T-helper 2 cell treated with Interferon-gamma antibody and Interleukin-4, amounts not matched to agents 5 μg/mL and 100 μg/mL, for 36 hours (primary cell): ENCODE data around the gene SMAD3.
A peak's percentile ranks its signal among the peaks of the same experiment; 100 is the strongest.
"Not testable (repeated sequence)": the region's sequence is repeated elsewhere in the genome, so short reads cannot be mapped to it uniquely, and the experiment has no call there.

Experiments used
- DNase-seq: peaks from one replicate; pipeline ENCODE4 v3.0.0; 2021; ENCODE audit warnings: low spot score
- H3K27ac Mint-ChIP-seq: one replicate; pipeline ENCODE4 v1.8.0; 2021; ENCODE audit warnings: mild to moderate bottlenecking, mixed read lengths
- H3K27me3 Mint-ChIP-seq: one replicate; pipeline ENCODE4 v1.8.0; 2021; ENCODE audit warnings: low read depth, mixed read lengths
- H3K36me3 Mint-ChIP-seq: one replicate; pipeline ENCODE4 v1.8.0; 2021; ENCODE audit warnings: low read depth, mixed read lengths
- H3K4me1 Mint-ChIP-seq: one replicate; pipeline ENCODE4 v1.8.0; 2021; ENCODE audit warnings: low read depth, mixed read lengths
- H3K4me3 Mint-ChIP-seq: one replicate; pipeline ENCODE4 v1.8.0; 2022; ENCODE audit warnings: mild to moderate bottlenecking, moderate library complexity, mixed read lengths
- H3K9me3 Mint-ChIP-seq: one replicate; pipeline ENCODE4 v1.8.0; 2021; ENCODE audit warnings: mixed read lengths

Gene SMAD3

DNA sequence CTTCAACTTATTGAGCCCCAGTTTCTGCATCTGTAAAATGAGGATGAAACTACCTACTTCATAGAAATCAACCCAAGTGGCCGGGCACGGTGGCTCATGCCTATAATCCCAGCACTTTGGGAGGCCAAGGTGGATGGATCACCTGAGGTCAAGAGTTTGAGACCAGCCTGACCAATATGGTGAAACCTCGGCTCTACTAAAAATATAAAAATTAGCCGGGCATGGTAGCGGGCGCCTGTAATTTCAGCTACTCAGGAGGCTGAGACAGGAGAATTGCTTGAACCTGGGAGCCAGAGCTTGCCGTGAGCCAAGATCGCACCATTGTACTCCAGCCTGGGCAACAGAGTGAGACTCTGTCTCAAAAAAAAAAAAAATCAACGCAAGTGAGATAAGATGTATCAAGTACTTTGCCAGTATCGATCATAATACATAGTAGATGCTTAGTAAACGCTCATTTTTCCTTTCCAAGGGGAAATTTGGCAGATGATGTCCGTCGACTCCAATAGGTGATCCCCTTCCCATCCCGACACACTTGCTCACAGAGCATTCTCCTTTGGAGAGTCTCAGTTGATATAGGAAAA lies 10.2 kb downstream of the SMAD3 start:
- not testable (repeated sequence) for H3K9me3 Mint-ChIP-seq, H3K27me3 Mint-ChIP-seq, DNase-seq
- Mint-ChIP-seq H3K27ac (peak overlapping the region; percentile 74), H3K4me3 (peak overlapping the region; percentile 85), H3K4me1 (peaks cover 79% of the 10 kb centered on the region), H3K36me3 (peaks cover 73% of the 10 kb centered on the region)

DNA sequence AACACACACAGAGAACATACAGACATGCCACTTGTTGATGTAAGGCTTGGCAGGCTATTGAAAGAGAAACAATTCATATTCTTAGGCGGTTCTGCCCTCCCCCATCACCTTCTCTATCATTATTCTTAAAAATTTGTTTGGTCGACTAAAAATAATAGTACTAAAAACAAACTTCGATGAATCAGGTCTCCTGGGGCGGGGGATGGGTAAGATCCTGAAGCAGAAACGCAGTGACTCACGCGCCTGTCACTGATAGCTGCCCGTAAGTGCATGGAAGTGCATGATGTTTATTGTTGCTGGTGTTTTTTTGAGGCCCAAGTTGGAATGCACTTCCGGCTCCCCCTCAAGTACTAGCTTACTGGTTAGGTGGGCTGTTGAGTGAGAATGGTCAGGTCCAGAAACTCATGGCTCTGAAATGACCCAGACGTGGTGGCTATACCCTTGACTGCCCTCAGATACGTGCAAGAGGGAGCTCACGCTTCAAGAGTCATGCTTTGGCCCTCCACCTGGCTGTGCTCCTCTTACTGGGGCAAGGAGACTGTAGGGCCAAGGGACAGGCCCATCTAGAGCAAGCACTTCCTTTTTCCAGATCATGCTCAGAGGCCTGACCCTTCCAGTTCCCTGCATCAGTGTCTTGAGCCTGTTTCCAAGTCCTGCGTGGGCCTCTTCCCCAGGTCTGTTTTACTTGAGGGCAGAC lies 10.9 kb downstream of the SMAD3 start:
- no peaks in the 10 kb centered on the region for H3K9me3 Mint-ChIP-seq
- DNase-seq: no peak
- no peaks in the 10 kb centered on the region for H3K27me3 Mint-ChIP-seq
- peak overlapping the region; percentile 74 for H3K27ac Mint-ChIP-seq
- peak overlapping the region; percentile 52 for H3K4me3 Mint-ChIP-seq
- H3K36me3 Mint-ChIP-seq: peaks cover 73% of the 10 kb centered on the region
- H3K4me1 Mint-ChIP-seq: peaks cover 80% of the 10 kb centered on the region

DNA sequence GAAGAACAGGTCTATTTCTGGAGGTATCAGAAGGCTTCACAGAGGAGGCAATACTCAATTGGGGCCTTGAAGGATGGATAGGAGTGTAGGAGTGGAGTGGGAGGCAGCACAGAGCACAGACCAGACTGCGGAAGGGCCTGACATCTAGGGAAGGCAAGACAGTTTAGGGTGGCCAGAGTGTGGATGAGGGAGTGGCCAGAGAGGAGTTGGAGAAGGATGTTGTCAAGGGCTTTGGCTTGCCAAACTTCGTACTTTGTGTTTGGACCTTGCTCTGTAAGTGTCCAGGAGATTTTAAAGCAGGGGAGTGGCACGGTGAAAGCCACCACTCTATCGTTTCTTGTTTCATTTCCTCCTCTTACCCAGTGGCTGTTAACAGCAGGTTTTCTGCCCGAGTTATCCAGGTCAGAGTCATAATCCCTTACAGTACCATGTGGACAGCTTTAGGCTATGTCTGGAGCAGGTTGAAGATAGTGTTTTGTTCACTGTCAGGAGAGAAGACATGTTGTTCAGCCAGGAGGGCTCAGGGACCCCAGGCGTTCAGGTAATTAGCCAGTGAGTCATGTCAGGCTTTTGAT lies 12.3 kb downstream of the SMAD3 start:
- DNase-seq: no peak
- Mint-ChIP-seq H3K27ac (peak overlapping the region; percentile 54), H3K36me3 (peaks cover 76% of the 10 kb centered on the region), H3K4me3 (peak overlapping the region; percentile 13), H3K4me1 (peaks cover 87% of the 10 kb centered on the region), H3K9me3 (peaks cover 8% of the 10 kb centered on the region), H3K27me3 (no peaks in the 10 kb centered on the region)

DNA sequence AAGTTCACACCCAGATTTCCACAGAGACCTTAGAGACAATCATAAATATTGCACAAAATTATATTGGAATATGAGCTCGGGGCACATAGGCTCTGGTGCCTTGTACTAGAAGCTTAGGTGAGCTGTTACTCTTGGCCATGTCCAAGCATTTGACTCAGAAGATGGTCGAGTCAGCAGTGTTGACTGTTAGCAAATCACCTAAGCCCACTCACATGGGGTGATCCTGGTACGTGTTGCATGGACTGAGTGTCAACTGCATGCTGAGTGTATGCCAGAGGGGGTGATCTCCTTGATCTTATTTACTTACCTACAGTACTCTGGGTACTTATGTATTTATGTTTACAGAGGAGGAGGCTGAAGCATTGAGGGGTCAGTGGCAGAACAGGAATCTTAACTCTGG lies 14.0 kb downstream of the SMAD3 start:
- Mint-ChIP-seq H3K27me3 (no peaks in the 10 kb centered on the region), H3K4me3 (no peak overlapping the region), H3K4me1 (peaks cover 87% of the 10 kb centered on the region), H3K27ac (peak overlapping the region; percentile 92), H3K9me3 (peaks cover 8% of the 10 kb centered on the region), H3K36me3 (peaks cover 77% of the 10 kb centered on the region)
- no peak for DNase-seq

DNA sequence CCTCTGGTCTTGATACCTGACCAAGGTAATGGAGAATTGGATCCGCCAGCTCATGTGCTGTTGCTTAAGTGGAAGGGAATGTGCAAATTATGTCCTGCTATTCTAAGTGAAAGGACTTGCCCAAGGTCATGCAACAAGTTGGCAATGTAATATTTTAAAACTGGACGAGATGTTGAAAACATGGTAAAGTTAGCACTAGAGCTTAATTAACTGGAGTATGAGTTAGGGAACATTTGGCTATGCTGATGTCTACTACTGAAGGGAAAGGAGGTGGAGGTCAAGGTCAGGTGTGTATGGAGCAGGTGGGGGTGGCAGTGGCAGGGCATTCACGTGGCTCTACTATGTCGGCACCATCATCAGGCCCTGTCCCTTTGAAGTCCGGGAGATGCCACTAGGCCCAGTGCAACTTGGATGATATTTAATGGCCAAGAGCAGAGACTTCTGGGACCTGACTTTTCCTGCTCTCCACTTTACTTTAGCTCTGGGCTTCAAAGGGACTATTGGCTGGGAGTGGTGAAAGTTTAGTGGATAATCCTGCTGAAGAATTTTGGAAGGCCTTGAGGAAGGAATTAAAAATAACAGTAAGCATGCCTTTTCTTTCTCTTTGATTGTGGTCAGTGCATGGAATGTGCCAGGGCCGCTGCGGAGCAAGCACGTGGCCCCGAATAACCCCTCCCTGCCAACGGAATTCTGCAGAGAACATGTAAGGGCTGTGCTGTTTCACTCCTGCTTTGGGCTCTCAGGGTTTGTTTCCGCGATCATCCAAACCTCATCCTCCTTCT lies 14.9 kb downstream of the SMAD3 start:
- H3K4me1 Mint-ChIP-seq: peaks cover 88% of the 10 kb centered on the region
- H3K27ac Mint-ChIP-seq: peak overlapping the region; percentile 92
- peaks cover 8% of the 10 kb centered on the region for H3K9me3 Mint-ChIP-seq
- H3K36me3 Mint-ChIP-seq: peaks cover 79% of the 10 kb centered on the region
- H3K27me3 Mint-ChIP-seq: no peaks in the 10 kb centered on the region
- DNase-seq: no peak
- peak overlapping the region; percentile 41 for H3K4me3 Mint-ChIP-seq

DNA sequence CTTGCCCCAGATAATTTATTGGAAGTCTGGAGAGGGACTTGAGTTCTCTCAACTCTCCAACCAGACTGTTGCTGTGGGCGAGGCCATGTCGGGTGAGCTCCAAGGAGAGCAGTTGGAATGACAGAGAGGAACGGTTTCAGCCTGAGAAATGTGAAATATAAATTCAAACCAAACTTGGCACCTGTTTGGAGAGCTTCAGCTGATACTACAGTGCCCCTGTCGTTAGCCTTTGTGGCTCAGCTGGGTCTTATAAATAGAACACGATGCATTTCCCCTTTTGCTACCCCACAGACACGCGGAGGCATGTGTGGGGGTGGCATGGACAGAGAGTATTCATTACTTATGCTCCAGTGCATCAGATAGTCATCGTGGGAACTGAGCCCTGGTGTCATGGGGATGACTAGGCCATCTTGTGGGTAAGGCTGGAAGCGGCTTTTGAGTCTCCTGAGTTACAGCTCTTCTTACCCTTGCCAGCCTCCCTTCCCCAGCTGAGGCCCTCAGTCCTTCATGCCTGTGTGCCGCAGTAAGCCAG lies 15.6 kb downstream of the SMAD3 start:
- peaks cover 91% of the 10 kb centered on the region for H3K4me1 Mint-ChIP-seq
- H3K27ac Mint-ChIP-seq: peak overlapping the region; percentile 92
- DNase-seq: peak; percentile 81
- H3K4me3 Mint-ChIP-seq: peak overlapping the region; percentile 41
- peaks cover 75% of the 10 kb centered on the region for H3K36me3 Mint-ChIP-seq
- no peaks in the 10 kb centered on the region for H3K27me3 Mint-ChIP-seq
- peaks cover 8% of the 10 kb centered on the region for H3K9me3 Mint-ChIP-seq

DNA sequence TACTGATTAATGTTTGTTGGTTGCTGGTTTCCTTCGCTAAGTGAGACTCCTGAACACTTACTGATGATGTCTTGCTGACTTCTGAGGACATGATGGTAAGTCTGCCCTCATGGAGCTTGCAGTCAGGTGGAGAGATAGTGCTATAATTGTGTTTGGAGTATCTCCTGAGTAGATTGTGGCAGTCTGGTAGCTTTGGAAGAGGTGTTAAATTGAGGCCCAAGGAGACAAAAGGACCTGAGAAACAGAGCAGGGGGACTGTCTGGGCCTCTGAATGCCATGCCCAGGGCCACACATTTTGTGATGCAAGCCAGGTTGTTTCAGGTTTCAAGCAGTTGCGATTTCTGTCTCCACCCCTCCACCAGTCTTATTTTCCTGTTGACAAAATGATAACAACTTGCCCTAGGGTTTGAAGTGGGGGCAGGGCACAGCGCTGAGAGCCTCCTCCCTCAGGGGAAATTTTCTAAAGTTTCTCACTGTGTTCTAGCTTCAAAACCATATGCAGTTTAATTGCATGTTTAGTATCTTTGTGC lies 16.7 kb downstream of the SMAD3 start:
- Mint-ChIP-seq H3K9me3 (peaks cover 8% of the 10 kb centered on the region), H3K36me3 (peaks cover 74% of the 10 kb centered on the region), H3K4me1 (peaks cover 90% of the 10 kb centered on the region), H3K27ac (peak overlapping the region; percentile 92), H3K27me3 (no peaks in the 10 kb centered on the region), H3K4me3 (peak overlapping the region; percentile 84)
- peak; percentile 81 for DNase-seq

DNA sequence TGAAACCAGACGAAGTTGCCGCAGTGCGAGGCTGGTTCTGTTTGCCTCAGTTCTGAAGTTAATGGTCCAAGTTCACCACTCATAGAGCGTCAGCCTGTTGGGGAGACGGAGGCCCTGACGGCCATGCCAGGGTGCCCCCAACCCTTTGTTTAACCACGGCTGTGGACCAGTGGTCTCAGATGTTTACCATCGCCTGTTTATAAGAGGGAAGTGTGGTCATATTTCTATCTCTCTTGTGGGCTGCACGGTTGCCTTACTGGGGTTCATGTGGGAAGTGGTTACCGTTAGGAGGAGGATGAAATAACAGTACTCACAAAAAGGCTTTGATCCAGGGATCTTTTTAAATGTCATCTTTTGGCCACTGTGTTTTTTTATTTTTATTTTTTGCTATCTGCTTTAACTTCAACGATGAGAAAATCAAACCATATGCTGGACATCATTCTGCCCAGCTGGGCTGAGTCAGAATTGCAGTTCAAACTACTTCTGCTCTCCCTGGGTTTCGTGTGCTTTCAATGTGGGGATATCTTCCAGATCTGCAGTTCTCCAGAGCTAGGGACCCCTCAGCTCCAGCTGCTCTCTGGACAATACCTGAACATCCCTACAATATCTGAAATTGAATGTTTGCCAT lies 17.8 kb downstream of the SMAD3 start:
- Mint-ChIP-seq H3K27ac (peak overlapping the region; percentile 92), H3K4me1 (peaks cover 90% of the 10 kb centered on the region), H3K36me3 (peaks cover 72% of the 10 kb centered on the region), H3K27me3 (no peaks in the 10 kb centered on the region), H3K9me3 (peaks cover 8% of the 10 kb centered on the region), H3K4me3 (peak overlapping the region; percentile 84)
- no peak for DNase-seq

DNA sequence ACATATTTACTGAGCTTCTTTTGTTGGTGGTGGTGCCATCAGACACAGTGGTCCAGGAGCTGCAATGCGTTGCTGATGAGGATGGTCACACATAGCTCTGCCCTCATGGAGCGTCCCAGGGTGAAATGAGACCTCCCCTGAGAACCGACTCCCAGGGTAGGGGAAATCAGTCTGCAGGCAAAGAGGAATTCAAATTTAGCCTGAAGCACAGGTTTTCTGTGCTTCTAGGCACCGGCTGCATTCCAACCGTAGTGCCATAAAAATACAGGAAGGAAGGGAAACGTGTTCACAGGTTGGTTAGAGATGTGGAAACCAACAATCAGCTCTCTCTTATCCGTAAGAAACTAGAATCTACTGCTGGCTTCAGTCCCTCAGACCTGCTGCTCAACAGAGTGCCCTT lies 19.2 kb downstream of the SMAD3 start:
- H3K4me1 Mint-ChIP-seq: peaks cover 93% of the 10 kb centered on the region
- H3K9me3 Mint-ChIP-seq: peaks cover 8% of the 10 kb centered on the region
- H3K36me3 Mint-ChIP-seq: peaks cover 71% of the 10 kb centered on the region
- DNase-seq: no peak
- H3K27ac Mint-ChIP-seq: peak overlapping the region; percentile 92
- no peaks in the 10 kb centered on the region for H3K27me3 Mint-ChIP-seq
- H3K4me3 Mint-ChIP-seq: peak overlapping the region; percentile 74

DNA sequence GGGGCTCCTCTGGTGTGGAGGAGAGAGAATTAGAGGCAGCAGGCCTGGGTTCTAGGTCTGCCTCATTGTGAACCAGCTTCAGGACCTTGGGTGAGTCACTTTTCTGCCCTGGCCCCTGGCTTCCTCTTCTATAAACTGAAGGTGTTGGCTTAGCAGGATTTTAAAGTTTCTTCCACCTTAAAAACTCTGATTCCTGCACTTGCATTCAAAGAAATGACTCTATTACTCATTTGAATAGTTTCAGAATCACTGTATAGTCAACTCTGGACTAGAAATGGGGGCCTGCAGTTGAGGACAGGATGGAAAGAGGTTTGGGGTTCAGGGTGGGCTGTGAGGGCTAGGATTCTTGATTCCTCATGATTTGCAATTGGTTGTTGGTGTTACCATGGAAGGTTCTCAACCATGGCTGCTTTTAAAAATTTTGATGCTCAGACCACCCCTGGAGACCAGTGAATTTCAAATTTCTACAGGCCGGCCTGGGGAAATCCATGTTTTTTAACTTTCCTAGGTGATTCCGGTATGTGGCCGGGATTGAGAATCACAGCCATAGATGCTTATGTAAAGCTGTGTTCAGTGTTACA lies 19.9 kb downstream of the SMAD3 start:
- Mint-ChIP-seq H3K4me3 (peak overlapping the region; percentile 74), H3K27ac (peak overlapping the region; percentile 92), H3K27me3 (no peaks in the 10 kb centered on the region), H3K4me1 (peaks cover 93% of the 10 kb centered on the region), H3K36me3 (peaks cover 64% of the 10 kb centered on the region), H3K9me3 (peaks cover 8% of the 10 kb centered on the region)
- peak; percentile 73 for DNase-seq

DNA sequence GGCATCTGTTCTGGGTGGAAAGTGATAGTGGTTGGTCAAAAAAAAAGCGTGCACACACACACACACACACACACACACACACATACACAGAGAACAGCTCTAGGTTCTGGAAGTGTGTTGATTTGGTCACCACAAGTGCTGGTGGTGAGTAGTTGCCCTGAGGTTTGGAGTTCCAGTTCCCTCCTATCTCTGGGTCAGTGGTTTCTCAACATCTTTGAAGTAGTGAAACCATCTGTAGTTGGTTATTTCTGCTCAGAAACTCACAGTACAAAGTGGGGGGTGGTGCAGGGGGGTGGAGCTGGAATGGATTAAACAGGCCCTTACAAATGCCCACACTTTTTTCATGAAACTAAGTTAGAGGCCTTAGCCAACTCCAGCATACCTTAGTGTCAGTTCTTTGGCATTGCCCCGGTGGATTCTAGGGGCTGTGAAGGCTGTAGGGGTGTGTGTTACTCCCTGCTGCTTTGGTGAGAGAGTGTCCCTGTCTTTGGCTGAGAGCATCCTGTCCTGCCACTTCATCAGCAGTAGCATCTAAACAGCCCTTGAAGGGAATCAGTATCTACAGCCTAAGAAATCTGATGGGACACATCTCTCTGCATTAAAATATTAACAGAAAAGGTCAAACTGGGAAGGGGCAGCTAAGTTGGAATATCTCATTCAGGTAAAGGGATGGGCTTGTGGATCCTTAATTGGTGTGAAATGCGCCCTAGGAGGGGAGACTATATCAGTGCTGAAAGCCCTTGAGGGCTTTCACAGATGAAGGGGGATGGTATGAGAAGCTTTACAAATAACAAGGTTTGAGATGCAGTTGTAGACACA lies 20.6 kb downstream of the SMAD3 start:
- H3K9me3 Mint-ChIP-seq: peaks cover 8% of the 10 kb centered on the region
- H3K27ac Mint-ChIP-seq: peak overlapping the region; percentile 92
- H3K4me1 Mint-ChIP-seq: peaks cover 93% of the 10 kb centered on the region
- DNase-seq: peak; percentile 72
- peaks cover 63% of the 10 kb centered on the region for H3K36me3 Mint-ChIP-seq
- H3K27me3 Mint-ChIP-seq: no peaks in the 10 kb centered on the region
- H3K4me3 Mint-ChIP-seq: peak overlapping the region; percentile 74

DNA sequence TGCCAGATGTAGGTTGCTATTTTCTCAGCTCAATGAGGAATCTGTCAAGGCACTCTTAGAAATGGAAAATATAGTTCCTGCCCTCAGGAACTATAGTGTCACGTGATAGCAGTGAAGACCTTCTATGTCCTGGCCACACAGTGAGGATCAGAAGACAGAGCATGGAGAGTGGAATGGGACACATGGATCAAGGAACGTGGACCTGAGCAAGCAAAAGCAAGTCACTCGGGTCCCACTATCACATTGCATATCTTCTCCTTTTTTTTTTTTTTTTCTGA lies 21.2 kb downstream of the SMAD3 start:
- Mint-ChIP-seq H3K27me3 (no peaks in the 10 kb centered on the region), H3K27ac (peak overlapping the region; percentile 92), H3K4me3 (peak overlapping the region; percentile 74), H3K4me1 (peaks cover 92% of the 10 kb centered on the region), H3K9me3 (peaks cover 7% of the 10 kb centered on the region), H3K36me3 (peaks cover 59% of the 10 kb centered on the region)
- DNase-seq: no peak
